SKM-1 treated with dmso at 0.1 percent for 144 hours (cell line): ENCODE results near the gene CDH7.
A peak's percentile ranks its signal among the peaks of the same experiment; 100 is the strongest.

Experiments
- DNase-seq: peaks from one replicate; lab custom pipeline; 2025; ENCODE audit not compliant: unreplicated experiment; lab: John Stamatoyannopoulos, UW

Gene CDH7

DNA sequence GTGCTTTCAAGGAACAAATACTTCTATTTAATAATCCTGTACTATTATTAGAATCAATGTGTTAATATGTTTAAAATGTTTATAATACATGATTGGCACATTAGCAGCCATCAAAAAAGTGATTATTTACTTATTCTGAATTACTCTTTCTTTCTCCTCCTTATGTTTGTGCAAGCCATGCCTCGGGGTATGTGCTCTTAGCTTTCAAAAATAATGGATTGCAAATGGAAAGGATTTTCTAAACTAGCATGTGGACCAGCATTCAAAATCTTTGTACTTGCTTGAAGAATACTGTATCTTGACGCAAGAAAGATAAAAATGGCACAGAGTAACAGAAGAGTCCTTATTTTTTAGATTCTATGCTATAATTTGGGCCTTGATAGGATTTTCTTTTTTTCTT, 156.5 kb downstream of the CDH7 start:
- DNase-seq, result no peak

DNA sequence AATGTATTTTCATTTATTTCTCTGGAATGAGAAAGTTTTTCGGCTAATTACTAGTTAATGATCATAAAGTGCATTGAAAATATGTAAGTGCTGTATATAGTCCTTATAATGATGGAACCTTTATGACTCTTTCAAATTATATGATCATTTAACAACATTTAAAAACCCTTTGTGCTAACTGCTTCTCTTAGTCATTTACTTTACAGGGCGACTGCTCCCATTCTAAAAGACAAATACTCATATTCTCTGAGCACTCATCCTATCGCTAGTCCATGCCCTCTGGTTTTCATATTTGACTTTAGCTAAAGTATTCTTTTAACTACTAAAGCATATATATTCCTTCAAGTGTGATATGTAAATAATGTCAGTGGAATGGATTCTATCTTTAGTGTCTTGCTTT, 168.2 kb downstream of the CDH7 start:
- DNase-seq, result no peak

DNA sequence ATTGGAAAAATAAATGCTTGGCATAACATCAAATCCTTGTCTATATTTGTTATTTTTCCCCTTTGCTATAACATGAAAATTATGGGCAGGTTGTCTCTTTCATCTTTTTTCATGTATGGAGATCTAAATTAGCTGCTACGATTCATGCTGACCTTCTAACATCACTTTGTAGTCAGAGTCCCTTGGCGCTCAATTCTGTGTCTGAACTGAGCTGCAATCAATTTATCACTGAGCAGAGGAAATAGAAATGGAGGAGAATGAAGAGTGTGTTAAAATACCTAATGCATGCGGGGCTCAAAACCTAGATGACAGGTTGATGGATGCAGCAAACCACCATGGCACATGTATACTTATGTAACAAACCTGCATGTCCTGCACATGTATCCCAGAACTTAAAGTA, 168.9 kb downstream of the CDH7 start:
- DNase-seq, result no peak

DNA sequence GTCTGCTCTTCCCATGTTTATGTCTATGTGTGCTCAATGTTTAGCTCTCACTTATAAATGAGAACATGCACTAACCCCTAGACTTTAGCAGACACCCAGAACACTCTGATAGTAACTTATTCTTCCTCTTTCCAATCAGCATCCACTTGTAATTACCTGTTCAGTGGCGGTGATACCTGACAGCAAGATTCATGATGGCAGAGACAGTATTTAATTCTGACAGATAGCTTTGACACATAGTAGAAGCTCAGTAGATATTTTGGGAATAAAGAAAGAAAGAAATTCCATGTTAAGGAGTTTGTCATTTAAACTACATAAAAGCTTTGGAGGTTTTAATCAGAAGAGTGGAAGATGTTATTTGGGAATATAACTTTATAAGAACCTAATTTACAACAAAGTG, 171.3 kb downstream of the CDH7 start:
- DNase-seq, result no peak

DNA sequence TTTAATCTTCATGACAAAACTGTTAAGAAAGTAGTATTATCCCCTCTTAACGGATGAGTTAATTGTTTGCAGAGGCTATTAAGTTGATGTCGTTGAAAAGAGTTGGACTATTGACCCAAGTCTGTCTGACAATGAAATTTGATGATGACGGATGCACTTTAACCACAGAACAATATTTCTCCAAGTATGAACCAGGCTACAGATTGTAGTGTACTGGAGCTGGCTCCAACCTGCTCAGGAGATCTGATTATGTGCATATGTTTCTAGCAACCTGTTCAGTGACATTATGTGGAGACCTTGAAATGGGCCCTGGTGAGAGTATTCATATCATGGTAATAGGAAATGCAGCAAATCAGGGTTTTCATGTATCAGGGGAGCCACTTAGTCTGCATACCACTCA, 174.1 kb downstream of the CDH7 start:
- no peak for DNase-seq

DNA sequence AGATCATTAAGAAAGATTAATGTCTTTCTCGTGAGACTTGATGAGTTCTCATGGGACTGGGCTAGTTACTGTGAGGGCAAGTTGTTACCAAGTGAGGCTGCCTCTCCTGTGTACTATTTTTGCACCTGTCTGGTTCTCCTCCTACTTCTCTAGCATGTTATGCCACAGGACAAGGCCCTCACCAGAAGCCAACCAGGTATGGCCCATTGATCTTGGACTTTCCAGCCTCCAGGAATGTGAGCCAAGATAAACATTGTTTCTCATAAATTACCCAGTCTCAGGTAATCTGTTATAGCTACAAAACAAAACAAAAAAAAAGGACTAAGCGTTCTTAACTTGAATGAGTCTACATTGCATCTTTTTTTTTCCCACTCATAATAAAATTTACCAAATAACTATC, 184.1 kb downstream of the CDH7 start:
- DNase-seq, result no peak

DNA sequence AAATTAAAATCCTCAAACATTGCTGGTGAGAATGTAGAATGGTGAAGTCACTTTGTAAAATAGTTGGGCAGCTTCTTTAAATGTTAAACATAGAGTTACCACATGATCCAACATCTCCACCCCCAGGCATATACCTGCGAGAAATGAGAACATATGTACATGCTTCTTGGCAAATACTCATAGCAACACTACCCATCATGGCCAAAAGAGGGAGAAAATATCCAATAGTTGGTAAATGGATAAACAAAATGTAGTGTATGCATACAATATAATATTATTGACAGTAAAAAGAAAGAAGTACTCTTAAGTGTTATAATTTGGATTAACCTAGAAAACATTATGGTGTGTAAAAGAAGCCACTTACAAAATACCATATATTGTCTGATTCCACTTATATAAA, 185.9 kb downstream of the CDH7 start:
- no peak for DNase-seq

DNA sequence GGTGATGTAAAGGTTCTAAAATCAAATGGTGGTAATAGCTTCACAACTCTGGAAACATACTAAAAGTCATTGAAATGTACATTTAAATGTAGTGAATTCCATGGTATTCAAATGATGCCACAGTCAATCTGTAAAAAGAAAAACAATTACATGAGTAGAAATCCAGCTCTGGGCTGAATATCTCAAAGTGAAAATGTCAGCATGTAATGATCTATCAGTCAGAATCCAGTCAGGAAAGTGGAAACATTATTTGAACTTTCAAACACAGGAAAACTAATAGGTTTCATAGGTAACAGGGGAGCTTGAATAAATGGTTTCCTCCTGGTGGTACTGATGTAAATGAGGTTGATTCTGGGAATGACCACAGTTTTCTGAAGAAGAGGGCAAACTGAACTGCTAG, 186.4 kb downstream of the CDH7 start:
- DNase-seq, result no peak

DNA sequence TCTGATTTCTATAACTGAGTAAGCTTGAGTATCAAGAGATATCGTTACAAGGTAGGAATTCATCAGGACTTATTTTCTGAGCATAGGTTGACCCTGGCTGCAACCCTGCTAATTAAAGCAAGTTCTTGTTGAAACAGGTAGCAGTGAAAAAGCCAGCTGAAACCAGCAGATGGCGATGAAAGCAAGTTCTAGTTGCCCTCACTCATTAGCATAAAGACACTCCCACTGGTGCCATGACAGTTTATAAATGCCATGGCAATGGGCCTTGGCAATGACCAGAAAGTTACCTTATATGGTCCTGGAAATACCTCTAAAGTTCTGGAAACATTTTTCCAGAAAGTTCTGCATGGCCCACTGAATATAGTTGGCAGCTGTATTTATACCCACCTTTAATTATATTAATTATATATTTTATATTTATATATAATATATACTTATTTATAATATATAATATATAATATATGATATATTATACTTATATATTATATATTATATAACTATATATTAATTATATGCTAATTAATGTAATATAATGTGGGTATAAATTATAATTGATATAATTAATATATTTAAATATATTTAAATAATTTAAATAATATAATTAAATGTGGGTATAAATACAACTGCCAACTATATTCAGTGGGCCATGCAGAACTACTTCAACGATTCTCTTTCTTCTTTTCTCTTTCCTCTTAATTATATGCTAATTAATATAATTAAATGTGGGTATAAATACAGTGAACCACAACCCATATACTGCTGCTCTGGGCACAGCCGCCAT, 188.0 kb downstream of the CDH7 start:
- peak; percentile 47 for DNase-seq
